ENCODE results near the gene TYRO3.
A peak's percentile ranks its signal among the peaks of the same experiment; 100 is the strongest.
"Not testable (repeated sequence)": the region's sequence is repeated elsewhere in the genome, so short reads cannot be mapped to it uniquely, and the experiment has no call there.

The TYRO3 gene

DNA sequence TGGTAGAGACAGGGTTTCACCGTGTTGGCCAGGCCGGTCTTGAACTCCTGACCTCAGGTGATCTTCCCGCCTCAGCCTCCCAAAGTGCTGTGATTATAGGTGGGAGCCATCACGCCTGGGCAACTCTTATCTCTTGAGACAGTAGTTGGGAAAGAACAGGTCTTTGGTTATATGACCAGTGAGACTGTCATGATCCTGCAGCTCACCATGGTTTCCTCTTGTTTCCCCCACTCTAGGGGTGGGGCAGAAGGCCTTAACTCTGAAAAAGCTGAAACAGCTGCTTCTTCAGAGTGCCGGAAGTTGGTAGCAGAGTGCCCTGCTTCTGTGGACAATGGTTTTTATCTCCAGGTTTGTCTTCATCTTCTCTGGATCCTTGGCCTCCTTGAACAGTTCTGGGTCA, 4.7 kb upstream of the TYRO3 start:
- DNase-seq (ENCODE audit: low read depth in 2 of 2), result no peak

DNA sequence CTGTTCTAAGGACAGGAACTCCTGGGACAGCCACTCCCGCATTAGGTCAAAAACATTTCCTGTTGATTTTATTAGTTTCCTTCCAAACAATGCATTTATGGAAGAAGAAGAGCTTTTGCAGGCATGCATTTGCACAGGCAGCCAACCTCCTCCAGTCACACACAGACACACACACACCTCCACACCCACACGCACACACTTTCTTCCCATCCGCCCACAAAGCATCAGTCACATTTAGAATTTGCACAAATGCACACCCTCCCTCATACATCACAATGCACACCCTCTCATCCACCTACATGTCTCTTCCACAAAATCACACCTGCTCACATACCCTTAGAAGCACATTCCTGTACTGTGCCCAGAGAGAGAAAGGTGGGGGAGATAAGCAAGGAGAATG, 4.1 kb upstream of the TYRO3 start:
- no peak for DNase-seq (ENCODE audit: low read depth in 2 of 2)

GRCh38 chr15:41556677-41557076, 2.3 kb upstream of the TYRO3 start:
- DNase-seq (ENCODE audit: low read depth in 2 of 2), result no peak

DNA sequence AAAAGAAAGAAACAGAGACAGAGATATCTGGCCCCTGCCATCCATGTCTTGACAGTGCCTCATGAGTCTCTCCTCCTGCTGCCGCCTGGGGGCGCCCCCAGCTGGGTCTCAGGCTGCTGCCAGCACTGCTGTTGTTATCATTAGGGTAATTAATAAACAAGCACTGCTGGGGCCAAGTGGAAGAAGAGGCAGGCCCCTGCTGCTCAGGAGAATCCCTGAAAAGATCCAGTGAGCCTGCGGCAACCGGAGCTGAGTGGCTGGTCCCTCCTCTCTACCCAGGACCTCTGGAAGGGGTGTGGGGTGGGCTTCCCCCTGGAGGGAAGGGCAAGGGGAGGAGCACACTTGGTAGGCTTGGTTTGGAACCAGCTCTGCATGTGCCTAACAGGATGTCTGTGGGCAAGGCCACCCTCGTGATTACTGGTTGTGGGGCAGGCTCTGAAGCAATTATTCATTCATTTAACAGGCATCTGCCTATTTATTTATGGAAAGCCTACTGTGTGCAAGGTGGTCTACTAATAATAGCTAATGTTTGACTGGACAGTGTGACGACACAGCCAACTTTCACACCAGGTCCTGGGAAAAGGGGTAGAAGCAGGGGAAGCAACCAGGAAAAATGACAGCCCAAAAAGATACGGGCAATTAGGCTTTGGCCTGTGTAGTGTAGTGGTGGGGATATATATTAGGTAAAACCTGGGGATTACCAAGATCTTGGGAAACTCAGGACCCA, 1.2 kb upstream of the TYRO3 start:
- peak; percentile 61 for DNase-seq (ENCODE audit: low read depth in 2 of 2)

- no peak for DNase-seq (ENCODE audit: low read depth in 2 of 2)
These were observed 299 bp downstream of the TYRO3 start for GRCh38 chr15:41559239-41559782.

- no peak for DNase-seq (ENCODE audit: low read depth in 2 of 2)
These were observed 1.5 kb downstream of the TYRO3 start for GRCh38 chr15:41560572-41560874.

GRCh38 chr15:41561104-41561776, 2.2 kb downstream of the TYRO3 start:
- no peak for DNase-seq (ENCODE audit: low read depth in 2 of 2)

GRCh38 chr15:41561777-41562145, 2.7 kb downstream of the TYRO3 start:
- DNase-seq (ENCODE audit: low read depth in 2 of 2), result no peak

GRCh38 chr15:41562244-41562643, 3.2 kb downstream of the TYRO3 start:
- DNase-seq (ENCODE audit: low read depth in 2 of 2), result no peak

DNA sequence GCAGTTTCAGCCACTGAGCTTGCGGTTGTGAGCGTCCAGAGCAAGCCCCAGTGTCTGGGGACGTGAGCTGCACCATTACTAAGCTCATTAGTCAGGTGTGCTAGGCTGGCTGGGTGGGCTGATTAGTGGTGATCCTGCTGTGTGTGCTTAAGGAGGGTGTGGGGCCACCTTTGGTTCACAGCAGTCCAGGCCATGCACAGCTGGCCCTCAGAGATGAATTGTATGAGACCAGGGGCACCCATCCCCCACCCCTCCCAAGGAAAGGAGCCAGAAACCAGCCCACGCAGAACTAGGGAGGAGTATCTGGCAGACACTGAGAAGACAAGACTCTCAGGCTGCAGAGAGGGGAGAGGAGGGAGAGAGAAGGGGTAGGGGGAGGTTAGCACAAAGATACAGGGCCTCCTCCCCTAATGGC, 3.8 kb downstream of the TYRO3 start:
- DNase-seq (ENCODE audit: low read depth in 2 of 2), result no peak

DNA sequence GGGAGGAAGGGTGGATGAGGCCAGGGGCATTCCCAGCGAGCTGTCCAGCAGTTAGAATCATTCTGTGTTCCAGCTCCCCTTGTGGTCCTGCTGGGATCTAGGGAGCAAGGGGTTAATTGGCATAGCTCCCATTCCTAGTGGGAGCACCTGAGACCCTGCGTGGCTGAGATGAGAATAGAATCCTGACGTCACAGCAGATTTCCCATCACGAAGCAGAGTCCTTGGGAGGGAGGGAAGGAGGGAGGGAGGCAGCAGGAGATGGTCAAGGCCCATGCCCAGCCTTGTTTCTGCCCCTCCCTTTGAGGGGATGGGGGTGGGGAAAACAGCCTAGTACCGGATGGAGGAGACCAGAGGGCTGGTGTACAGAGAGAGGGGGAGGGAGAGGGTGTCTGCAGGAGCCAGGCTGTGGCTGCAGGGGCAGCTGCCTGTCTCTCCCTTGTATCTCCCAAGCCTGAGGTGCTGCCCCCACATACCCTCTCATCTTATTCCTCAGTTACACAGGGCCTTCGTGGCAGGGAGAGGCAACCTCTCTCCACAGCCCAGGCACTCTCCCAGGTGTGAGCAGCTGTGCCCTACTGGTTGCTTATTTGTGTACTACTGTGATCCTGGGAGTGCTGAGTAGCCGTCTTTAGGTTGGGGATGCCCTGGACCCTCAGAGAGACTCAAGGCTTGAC, 5.4 kb downstream of the TYRO3 start:
- no peak for DNase-seq (ENCODE audit: low read depth in 2 of 2)

DNA sequence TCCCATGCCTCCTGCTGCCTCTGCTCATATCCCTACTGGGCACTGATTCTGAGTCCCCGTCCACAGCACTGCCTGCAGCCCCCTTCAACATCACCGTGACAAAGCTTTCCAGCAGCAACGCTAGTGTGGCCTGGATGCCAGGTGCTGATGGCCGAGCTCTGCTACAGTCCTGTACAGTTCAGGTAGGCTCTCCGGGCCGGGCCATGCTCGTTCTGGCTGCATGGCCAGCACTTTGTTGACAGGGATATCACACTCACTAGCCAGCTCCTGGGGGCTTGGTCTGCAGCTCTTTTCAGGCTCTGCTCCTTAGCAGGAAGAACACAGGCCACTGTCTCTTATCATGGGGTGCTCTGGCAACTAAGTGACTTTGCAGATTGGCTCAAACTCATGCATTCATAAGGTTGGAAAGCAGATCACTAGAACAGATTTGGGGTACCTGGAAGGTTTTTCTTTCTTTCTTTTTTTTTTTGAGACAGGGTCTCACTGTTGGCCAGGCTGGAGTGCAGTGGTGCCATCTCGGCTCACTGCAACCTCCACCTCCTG, 6.0 kb downstream of the TYRO3 start:
- DNase-seq (ENCODE audit: low read depth in 2 of 2), result no peak

- no peak for DNase-seq (ENCODE audit: low read depth in 2 of 2)
These were observed 6.7 kb downstream of the TYRO3 start for GRCh38 chr15:41565702-41566101.

GRCh38 chr15:41566121-41566885, 7.3 kb downstream of the TYRO3 start:
- DNase-seq (ENCODE audit: low read depth in 2 of 2), result no peak

GRCh38 chr15:41567261-41567660, 8.2 kb downstream of the TYRO3 start:
- DNase-seq (ENCODE audit: low read depth in 2 of 2), result no peak

DNA sequence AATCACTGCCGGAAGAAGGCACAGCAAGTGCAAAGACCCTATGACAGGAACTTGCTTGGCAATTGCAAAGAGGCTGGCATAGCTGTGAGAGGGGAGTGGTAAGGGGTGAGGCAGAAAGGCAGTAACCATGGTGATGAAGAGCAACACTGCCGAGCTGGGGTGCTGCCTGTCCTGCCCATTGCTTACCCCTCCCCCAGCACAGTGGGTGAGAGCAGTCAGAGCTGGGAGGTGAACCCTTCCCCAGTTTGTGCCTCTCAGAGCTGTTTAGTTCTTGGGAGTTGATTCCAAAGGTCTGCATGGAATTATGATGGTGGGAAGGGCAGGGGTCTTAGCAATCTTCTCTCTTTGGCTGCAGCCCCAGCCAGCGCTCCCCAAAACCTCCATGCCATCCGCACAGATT, 8.8 kb downstream of the TYRO3 start:
- no peak for DNase-seq (ENCODE audit: low read depth in 2 of 2)

DNA sequence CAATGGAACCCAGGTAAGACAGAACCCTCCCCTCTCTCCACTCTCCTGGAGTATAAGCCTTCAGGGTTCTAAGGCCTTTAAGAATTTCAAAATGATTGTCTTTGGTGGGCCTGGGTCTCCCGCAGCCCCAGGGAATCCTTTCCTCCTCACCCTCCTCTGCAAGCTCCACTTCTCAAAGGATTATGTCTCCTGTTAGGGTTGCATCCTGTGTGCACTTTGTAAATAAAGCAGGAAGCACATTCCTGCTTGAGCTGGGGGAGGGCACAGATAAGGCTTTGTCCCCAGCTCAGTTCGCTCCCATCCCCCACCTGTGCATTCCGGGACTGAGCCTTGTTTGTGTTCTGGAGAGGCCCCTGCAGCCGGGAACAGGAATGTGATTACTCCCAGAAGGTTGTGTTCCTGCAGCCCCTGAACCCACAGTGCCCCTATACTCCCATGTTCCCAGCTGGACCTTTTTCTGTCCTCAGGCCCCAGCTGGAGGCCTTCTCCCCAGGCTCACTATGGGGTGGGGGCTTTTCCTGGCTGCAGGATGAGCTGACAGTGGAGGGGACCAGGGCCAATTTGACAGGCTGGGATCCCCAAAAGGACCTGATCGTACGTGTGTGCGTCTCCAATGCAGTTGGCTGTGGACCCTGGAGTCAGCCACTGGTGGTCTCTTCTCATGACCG, 9.5 kb downstream of the TYRO3 start:
- no peak for DNase-seq (ENCODE audit: low read depth in 2 of 2)

- not testable (repeated sequence) for DNase-seq (ENCODE audit: low read depth in 2 of 2)
These were observed 10.2 kb downstream of the TYRO3 start for GRCh38 chr15:41569232-41569631.

DNA sequence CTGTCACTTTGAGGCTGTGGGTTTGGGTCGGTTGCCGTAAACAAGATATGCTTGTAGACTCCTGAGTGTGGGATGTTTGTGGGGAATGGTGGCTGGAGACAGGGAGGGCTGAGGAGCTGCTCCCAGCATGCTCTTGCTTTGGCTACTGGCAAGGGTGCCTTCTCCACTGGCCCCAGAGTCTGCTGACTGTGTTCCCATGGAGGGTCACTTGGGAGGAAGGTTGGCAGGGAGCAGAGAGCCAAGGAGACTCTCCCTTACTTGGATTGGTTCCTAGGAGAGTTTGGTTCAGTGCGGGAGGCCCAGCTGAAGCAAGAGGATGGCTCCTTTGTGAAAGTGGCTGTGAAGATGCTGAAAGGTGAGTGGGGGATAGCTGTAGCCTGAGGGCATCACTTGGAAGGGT, 11.8 kb downstream of the TYRO3 start:
- DNase-seq (ENCODE audit: low read depth in 2 of 2), result no peak

DNA sequence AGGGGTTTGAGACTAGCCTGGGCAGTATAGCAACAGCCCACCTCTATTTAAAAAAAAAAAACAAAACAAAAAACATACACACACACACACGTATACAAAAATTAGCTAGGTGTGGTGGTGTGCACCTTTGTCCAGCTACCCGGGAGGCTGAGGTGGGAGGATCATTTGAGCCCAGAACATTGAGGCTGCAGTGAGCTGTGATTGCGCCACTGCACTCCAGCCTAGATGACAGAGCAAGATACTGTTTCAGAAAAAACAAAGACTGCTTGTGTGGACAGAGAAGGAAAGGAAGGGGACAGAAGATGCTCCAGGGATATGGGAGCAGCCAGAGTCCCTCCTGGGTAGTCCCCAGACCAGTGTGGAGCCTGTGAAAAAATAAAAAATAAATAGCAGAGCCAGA, 12.9 kb downstream of the TYRO3 start:
- no peak for DNase-seq (ENCODE audit: low read depth in 2 of 2)

DNA sequence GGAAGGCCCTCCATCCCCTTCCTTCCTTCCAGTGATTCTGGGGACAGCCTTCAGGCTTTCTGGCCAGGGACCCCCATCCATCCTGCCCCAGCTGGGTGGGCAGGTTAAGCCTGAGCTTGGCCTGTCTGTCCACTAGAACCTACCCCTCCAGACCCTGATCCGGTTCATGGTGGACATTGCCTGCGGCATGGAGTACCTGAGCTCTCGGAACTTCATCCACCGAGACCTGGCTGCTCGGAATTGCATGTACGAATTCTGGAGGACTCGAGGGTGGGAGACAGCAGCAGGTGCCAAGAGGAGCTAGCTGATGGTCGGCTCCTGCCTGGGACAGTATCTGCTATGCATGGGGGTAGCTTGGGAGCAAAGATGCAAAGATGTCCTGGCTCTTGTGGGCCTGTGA, 13.9 kb downstream of the TYRO3 start:
- no peak for DNase-seq (ENCODE audit: low read depth in 2 of 2)
